H1 (cell line): ENCODE results near the gene RHBDF1. TPM values are rescaled to one million over a fixed set of nuclear protein-coding genes. Genes with fewer than 3 reads are reported as not detected.

Experiments used
- CTCF ChIA-PET: fragments of 300-600 bp; sonication (Branson Sonifier 250); formaldehyde crosslinking; loops from one replicate; lab custom pipeline; 2021; ENCODE audit not compliant: partially characterized antibody; lab: Charles Lee
- POLR2A ChIA-PET: fragments of 300-600 bp; sonication (Branson Sonifier 250); formaldehyde crosslinking; loops from one replicate; lab custom pipeline; 2021; ENCODE audit warnings: inconsistent platforms; ENCODE audit not compliant: partially characterized antibody; lab: Charles Lee
- DNase-seq, 2 experiments: peaks; one replicate each; pipeline versions ENCODE4 v3.0.0 to v3.0.0-alpha.2; 2010 to 2022; ENCODE audit warnings: low spot score in 2 of 2, low read depth in 1 of 2, mixed read lengths in 1 of 2
- FAIRE-seq: peaks from 2 replicates; lab custom pipeline; 2011; peaks lifted over from hg19 to GRCh38; lab: Jason Lieb, UNC
- H2AFZ ChIP-seq: 2 replicates; pipeline ENCODE4 v1.8.1; 2012; ENCODE audit warnings: low read length, inconsistent platforms
- H2AK5ac ChIP-seq: 2 replicates; pipeline ENCODE4 v1.6.1; 2013; ENCODE audit warnings: low read depth, low read length
- H2BK120ac ChIP-seq: replicated peaks from 2 replicates; pipeline ENCODE3; 2013; ENCODE audit warnings: low read depth, low read length, inconsistent platforms
- H2BK12ac ChIP-seq: 2 replicates; pipeline ENCODE4 v1.6.1; 2013; ENCODE audit warnings: low read depth, low read length
- H2BK15ac ChIP-seq: 2 replicates; pipeline ENCODE4 v1.6.1; 2013; ENCODE audit warnings: low read length
- H2BK20ac ChIP-seq: 2 replicates; pipeline ENCODE4 v1.6.1; 2013; ENCODE audit warnings: low read length
- H2BK5ac ChIP-seq: 2 replicates; pipeline ENCODE4 v1.6.1; 2013; ENCODE audit warnings: low read depth, low read length
- H3K14ac ChIP-seq: 2 replicates; pipeline ENCODE4 v1.6.1; 2013; ENCODE audit warnings: inconsistent platforms; ENCODE audit not compliant: insufficient read length
- H3K18ac ChIP-seq: 2 replicates; pipeline ENCODE4 v1.6.1; 2013; ENCODE audit warnings: low read length; ENCODE audit errors: extremely low read depth
- H3K23ac ChIP-seq: 2 replicates; pipeline ENCODE4 v1.6.1; 2013; ENCODE audit warnings: inconsistent platforms; ENCODE audit not compliant: insufficient read length
- H3K23me2 ChIP-seq: 2 replicates; pipeline ENCODE4 v1.6.1; 2013; ENCODE audit warnings: low read depth, low read length
- H3K27ac ChIP-seq: 2 replicates; pipeline ENCODE4 v1.6.1; 2011; ENCODE audit warnings: low read depth, low read length, inconsistent platforms
- H3K27me3 ChIP-seq, 4 experiments: replicated peaks in 1 of 4; 1 replicate in 1 of 4; 2 replicates in 3 of 4; pipeline versions ENCODE4 v1.6.1 to v1.8.1; 2011 to 2013; ENCODE audit warnings: low read length in 3 of 4, mild to moderate bottlenecking in 3 of 4, inconsistent platforms in 2 of 4, mixed read lengths in 2 of 4, moderate library complexity in 1 of 4; ENCODE audit not compliant: control insufficient read depth in 3 of 4, insufficient read depth in 3 of 4; ENCODE audit errors: extremely low read depth in 1 of 4
- H3K36me3 ChIP-seq, 4 experiments: 2 replicates each; pipeline versions ENCODE4 v1.6.1 to v1.8.1; 2011 to 2013; ENCODE audit warnings: mild to moderate bottlenecking in 4 of 4, low read length in 3 of 4, moderate library complexity in 2 of 4, control low read depth in 1 of 4, inconsistent platforms in 1 of 4; ENCODE audit not compliant: insufficient read depth in 4 of 4, control insufficient read depth in 2 of 4
- H3K4ac ChIP-seq: replicated peaks from 2 replicates; pipeline ENCODE3; 2013; ENCODE audit warnings: low read length, low read depth, mixed read lengths, inconsistent platforms; ENCODE audit not compliant: insufficient read length
- H3K4me1 ChIP-seq, 4 experiments: replicated peaks in 1 of 4; 1 replicate in 1 of 4; 2 replicates in 3 of 4; pipeline versions ENCODE4 v1.6.1 to v1.8.1; 2011 to 2013; ENCODE audit warnings: low read length in 3 of 4, inconsistent platforms in 2 of 4, mixed read lengths in 1 of 4; ENCODE audit not compliant: insufficient read depth in 4 of 4, control insufficient read depth in 3 of 4
- H3K4me2 ChIP-seq, 2 experiments: 2 replicates each; pipeline versions ENCODE4 v1.6.1 to v1.8.1; 2011 to 2013; ENCODE audit warnings: low read depth in 2 of 2, low read length in 2 of 2, control low read depth in 1 of 2, inconsistent platforms in 1 of 2, mild to moderate bottlenecking in 1 of 2; ENCODE audit not compliant: insufficient read depth in 1 of 2
- H3K4me3 ChIP-seq, 4 experiments: fragments of 200-600, 300-600 bp in 1 of 4; sonication (generic), shearing (Covaris generic), sonication (Bioruptor Twin) in 1 of 4; 2 replicates each; pipeline versions ENCODE4 v1.5.1 to v1.8.1; 2011 to 2016; ENCODE audit warnings: low read length in 4 of 4, low read depth in 3 of 4, control low read depth in 2 of 4, inconsistent platforms in 2 of 4, mild to moderate bottlenecking in 2 of 4, mixed read lengths in 1 of 4, moderate library complexity in 1 of 4; ENCODE audit not compliant: insufficient read depth in 2 of 4; ENCODE audit errors: extremely low read depth in 1 of 4
- H3K56ac ChIP-seq: replicated peaks from 2 replicates; pipeline ENCODE3; 2013; ENCODE audit warnings: low read depth, mild to moderate bottlenecking, mixed read lengths, low read length, inconsistent platforms; ENCODE audit not compliant: insufficient read length
- H3K79me1 ChIP-seq: 2 replicates; pipeline ENCODE4 v1.6.1; 2013; ENCODE audit warnings: low read depth, low read length, control low read depth
- H3K79me2 ChIP-seq, 2 experiments: 2 replicates each; pipeline versions ENCODE4 v1.6.1 to v1.8.1; 2012 to 2013; ENCODE audit warnings: low read length in 2 of 2, mild to moderate bottlenecking in 2 of 2, inconsistent platforms in 1 of 2; ENCODE audit not compliant: insufficient read depth in 2 of 2, control insufficient read depth in 1 of 2
- H3K9ac ChIP-seq, 4 experiments: replicated peaks in 1 of 4; 1 replicate in 1 of 4; 2 replicates in 3 of 4; pipeline versions ENCODE4 v1.6.1 to v1.8.1; 2011 to 2013; ENCODE audit warnings: low read depth in 3 of 4, low read length in 3 of 4, control low read depth in 2 of 4, mild to moderate bottlenecking in 2 of 4, moderate library complexity in 2 of 4, inconsistent platforms in 1 of 4; ENCODE audit errors: extremely low read depth in 1 of 4
- H3K9me3 ChIP-seq, 2 experiments: 2 replicates each; pipeline versions ENCODE4 v1.6.1 to v1.8.1; 2012 to 2013; ENCODE audit warnings: mild to moderate bottlenecking in 2 of 2, moderate library complexity in 2 of 2, control low read depth in 1 of 2, inconsistent platforms in 1 of 2, low read depth in 1 of 2, low read length in 1 of 2, mixed read lengths in 1 of 2; ENCODE audit not compliant: insufficient read depth in 2 of 2
- H4K20me1 ChIP-seq, 2 experiments: replicated peaks in 1 of 2; 2 replicates each; pipeline versions ENCODE3 to v1.8.1; 2011 to 2013; ENCODE audit warnings: inconsistent platforms in 2 of 2, low read length in 2 of 2, mild to moderate bottlenecking in 1 of 2; ENCODE audit not compliant: insufficient read depth in 2 of 2, control insufficient read depth in 1 of 2
- H4K5ac ChIP-seq: 2 replicates; pipeline ENCODE4 v1.6.1; 2013; ENCODE audit warnings: low read length, low read depth, mixed read lengths, inconsistent platforms; ENCODE audit not compliant: insufficient read length
- H4K8ac ChIP-seq: 2 replicates; pipeline ENCODE4 v1.8.0; 2013; ENCODE audit warnings: mild to moderate bottlenecking, moderate library complexity, low read length, inconsistent platforms; ENCODE audit not compliant: insufficient read depth; ENCODE audit errors: extremely low read depth
- H4K91ac ChIP-seq: replicated peaks from 2 replicates; pipeline ENCODE3; 2013; ENCODE audit warnings: low read length, mixed read lengths, inconsistent platforms; ENCODE audit not compliant: insufficient read length
- JUND ChIP-seq: IDR thresholded peaks from 2 replicates; pipeline ENCODE4 v1.6.1; 2011; ENCODE audit warnings: mild to moderate bottlenecking, improper control_type of control experiment, low read length
- POLR2A ChIP-seq, 2 experiments: IDR thresholded peaks; 1 replicate in 1 of 2; 2 replicates in 1 of 2; pipeline ENCODE4 v1.6.1; 2011; ENCODE audit warnings: low read depth in 2 of 2, low read length in 2 of 2, mild to moderate bottlenecking in 2 of 2; ENCODE audit errors: control extremely low read depth in 1 of 2
- RBBP5 ChIP-seq: IDR thresholded peaks from 2 replicates; pipeline ENCODE4 v1.7.1; 2012; ENCODE audit warnings: low read depth, mild to moderate bottlenecking, inconsistent platforms, low read length, moderate library complexity, borderline replicate concordance
- SIN3A ChIP-seq, 2 experiments: IDR thresholded peaks in 1 of 2; conservative IDR thresholded peaks in 1 of 2; 2 replicates each; pipeline ENCODE4 v1.6.1; 2011 to 2012; ENCODE audit warnings: low read length in 2 of 2, improper control_type of control experiment in 1 of 2, low read depth in 1 of 2, mild to moderate bottlenecking in 1 of 2
- SIRT6 ChIP-seq: IDR thresholded peaks from one replicate; pipeline ENCODE4 v1.7.1; 2012; ENCODE audit warnings: low read length, inconsistent platforms
- SUZ12 ChIP-seq: fragments of 200-600 bp; sonication (generic); IDR thresholded peaks from 2 replicates; pipeline ENCODE4 v1.6.1; 2012; ENCODE audit warnings: mild to moderate bottlenecking, inconsistent platforms, low read length, moderate library complexity, mixed read lengths
- WGBS, 2 experiments: shearing (Covaris generic) in 1 of 2; methylation state at CpG; one replicate each; pipeline versions ENCODE4 v1.1.6 to v1.1.7; 2013 to 2015; ENCODE audit warnings: low lambda C conversion rate in 2 of 2, mixed read lengths in 2 of 2, inconsistent platforms in 1 of 2, low coverage in 1 of 2, missing lambda C conversion rate in 1 of 2; ENCODE audit not compliant: insufficient replicate concordance in 2 of 2, insufficient coverage in 1 of 2, insufficient read length in 1 of 2; ENCODE audit errors: extremely low coverage in 1 of 2, missing lambda C conversion rate in 1 of 2; 5-methylcytosine and 5-hydroxymethylcytosine counted together
- polyA plus RNA-seq, 7 experiments: library from polyadenylated mRNA; depleted of rRNA in 3 of 7; stranded (reverse) in 5 of 7; unstranded in 2 of 7; fragments of >200 nt in 5 of 7; fragments of 200-250 nt in 2 of 7; gene quantifications; 1 replicate in 5 of 7; 2 replicates in 1 of 7; 4 replicates in 1 of 7; pipeline versions ENCODE4 v1.2.1 to v1.2.3, GENCODE V29; 2011 to 2013; ENCODE audit warnings: missing spikeins in 2 of 7, mixed read lengths in 2 of 7
- total RNA-seq: library from RNA; stranded (reverse); fragmentation: NEBNext Ultra II Directional; extraction: Animal tissue kit (Norgen Biotek cat#: 25700); gene quantifications from 2 replicates; pipeline ENCODE4 v1.2.1, GENCODE V29; 2021

RHBDF1 gene
- total and polyA plus RNA-seq, 2 of the 8 experiments (the other 6 are each of a cell fraction or from before 2014, with no cell fraction given) = 37.4 to 51.6 TPM

GRCh38 chr16:112153-112840 is 39.9 kb upstream of the RHBDF1 start:
- H4K8ac ChIP-seq = no peak overlapping the region
- DNase-seq = no peak
- H3K56ac ChIP-seq = no peak overlapping the region
- no peaks in the 10 kb centered on the region for H3K23me2 ChIP-seq
- peaks cover 0 to under 1% (median 0%) of the 10 kb centered on the region in 4 experiments; a peak in 2 of 7 replicates for H3K4me1 ChIP-seq
- WGBS, 2 experiments = 95% methylated on average over 21 of the region's 21 CpGs; no CpG with 5 or more reads in 1 of the 2 experiments
- H4K5ac ChIP-seq = no peak overlapping the region
- ChIA-PET POLR2A (interaction anchor here (0.6 kb wide), 1 partner anchor 84 kb away, joined by 3 read pairs; no protein-coding TSS in a partner anchor), CTCF (interaction anchor here (1.2 to 2.5 kb wide), 3 partner anchors 15 to 76 kb away, joined by 3 to 14 read pairs (median 7); no protein-coding TSS in a partner anchor)
- no peak overlapping the region for H3K4ac ChIP-seq
- H2AK5ac ChIP-seq = no peak overlapping the region
- H3K4me3 ChIP-seq = no peak overlapping the region
- no peak overlapping the region for H3K23ac ChIP-seq
- H2BK20ac ChIP-seq = no peak overlapping the region
- no peak overlapping the region for H2BK120ac ChIP-seq
- H3K27me3 ChIP-seq = no peaks in the 10 kb centered on the region
- no peak overlapping the region for H3K18ac ChIP-seq
- peaks cover 0 to 3% of the 10 kb centered on the region in 2 experiments for H4K20me1 ChIP-seq
- no peak for TF ChIP-seq JUND
- no peak for TF ChIP-seq SIN3A (conservative IDR thresholded peaks at IDR 0.05 in 1 of 2, IDR thresholded peaks at IDR 0.05 in 1 of 2; ENCODE audit: low read depth in 1 of 2, low read length in 2 of 2)
- no peak for TF ChIP-seq SUZ12
- TF ChIP-seq RBBP5 = no peak
- TF ChIP-seq SIRT6 = no peak
- TF ChIP-seq POLR2A (IDR thresholded peaks at IDR 0.05; ENCODE audit: control extremely low read depth in 1 of 2, low read depth in 2 of 2, low read length in 2 of 2) = no peak
- no peaks in the 10 kb centered on the region for H3K79me2 ChIP-seq
- no peak overlapping the region for H3K4me2 ChIP-seq
- H4K91ac ChIP-seq = no peak overlapping the region
- no peak overlapping the region for H3K9ac ChIP-seq
- H3K27ac ChIP-seq = no peak overlapping the region
- H3K9me3 ChIP-seq = no peaks in the 10 kb centered on the region
- no peak overlapping the region for H2BK5ac ChIP-seq
- no peak overlapping the region for H2BK15ac ChIP-seq
- H2BK12ac ChIP-seq = no peak overlapping the region
- no peak overlapping the region for H2AFZ ChIP-seq
- H3K36me3 ChIP-seq = peaks cover 0 to 6% (median 0%) of the 10 kb centered on the region in 4 experiments; a peak in 2 of 8 replicates
- no peak overlapping the region for H3K14ac ChIP-seq
- no peak for FAIRE-seq
- H3K79me1 ChIP-seq = no peaks in the 10 kb centered on the region
